NCI-H2227 treated with DMSO at 0.1 percent for 48 hours (cell line): ENCODE measurements around the gene MN1.
A peak's percentile ranks its signal among the peaks of the same experiment; 100 is the strongest.

Source experiments
- DNase-seq: peaks from one replicate; lab custom pipeline; 2025; lab: John Stamatoyannopoulos, UW

The MN1 gene

GRCh38 chr22:27825174-27825573 is 23.6 kb upstream of the MN1 start:
- no peak for DNase-seq

- no peak for DNase-seq
Observed at GRCh38 chr22:27823221-27823620, 21.7 kb upstream of the MN1 start.

DNA sequence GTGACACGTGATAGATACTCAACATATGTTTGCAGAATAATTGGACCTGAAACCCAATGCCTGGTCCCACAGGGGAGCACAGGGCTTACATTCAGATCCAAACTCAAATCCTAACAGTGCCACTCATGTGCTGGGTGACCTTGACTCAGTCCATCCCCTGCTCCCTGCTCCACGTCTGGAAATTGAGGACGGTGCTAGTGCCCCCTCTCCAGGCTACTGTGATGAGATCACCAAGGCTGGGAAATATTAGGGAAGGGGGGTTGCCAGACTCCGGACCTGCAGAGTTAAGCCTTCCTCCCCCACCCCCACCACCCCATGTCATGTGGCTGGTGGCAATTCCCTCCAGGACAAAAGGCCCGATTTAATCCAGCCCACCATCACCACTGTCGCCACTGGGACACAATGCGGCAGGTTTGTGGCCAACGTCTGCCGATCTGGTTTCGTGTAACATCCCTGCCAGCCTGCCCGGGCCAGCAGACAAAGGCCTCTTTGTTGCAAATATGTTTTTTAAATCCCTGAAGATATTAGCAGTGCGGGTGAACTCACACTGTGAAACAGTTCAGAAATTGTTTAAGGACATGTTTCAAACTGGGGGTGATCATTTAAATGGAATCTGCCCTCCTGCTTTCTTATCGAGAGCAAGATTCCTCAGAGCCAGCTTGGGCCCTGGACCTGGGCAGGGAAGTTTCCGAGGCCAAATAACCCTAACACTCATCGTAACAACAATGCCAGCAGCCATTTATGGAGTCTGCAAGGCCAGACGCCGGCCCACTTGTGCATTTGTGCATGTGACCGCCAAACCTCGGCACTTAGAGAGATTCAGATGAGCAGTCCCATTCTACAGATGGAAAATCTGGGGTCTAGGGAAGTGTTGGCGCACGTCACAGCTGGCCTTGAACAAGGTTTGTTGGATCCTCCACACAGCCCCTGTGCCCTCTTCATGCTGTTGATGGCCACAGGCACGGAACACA is 19.6 kb upstream of the MN1 start:
- no peak for DNase-seq

GRCh38 chr22:27816552-27816951 is 15.0 kb upstream of the MN1 start:
- no peak for DNase-seq

DNA sequence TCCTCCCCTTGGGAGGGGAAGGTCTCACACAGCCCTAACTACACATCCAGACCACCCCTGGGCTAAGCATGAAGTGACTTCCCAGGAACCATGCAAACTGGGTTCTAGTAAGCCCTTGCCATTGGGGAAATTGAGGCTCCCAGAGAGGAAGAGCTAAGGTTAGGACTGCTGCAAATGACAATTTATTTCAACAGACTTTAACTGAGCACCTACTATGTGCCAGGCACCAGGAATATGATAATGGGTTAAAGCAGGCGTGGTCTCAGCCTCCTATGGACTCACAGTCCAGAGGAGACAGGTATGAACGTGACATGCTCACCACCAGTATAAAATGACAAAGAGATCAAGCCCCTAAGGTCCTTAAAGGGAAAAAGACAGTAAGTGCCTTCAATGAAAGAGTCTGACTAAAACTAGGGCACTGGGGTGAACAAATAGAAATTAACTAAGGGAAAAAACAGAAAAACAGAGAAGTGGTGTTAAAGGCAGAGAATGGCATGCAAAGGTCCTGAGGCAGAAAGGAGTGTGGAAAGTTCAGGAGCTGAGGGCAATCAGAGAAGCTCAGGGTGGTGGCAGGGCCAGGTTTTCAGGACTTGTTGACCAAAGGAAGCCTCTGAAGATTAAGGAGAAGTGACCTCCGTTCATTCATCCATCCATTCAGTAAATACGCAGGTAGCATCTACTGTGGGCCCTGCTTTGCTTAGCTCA is 14.4 kb upstream of the MN1 start:
- no peak for DNase-seq

DNA sequence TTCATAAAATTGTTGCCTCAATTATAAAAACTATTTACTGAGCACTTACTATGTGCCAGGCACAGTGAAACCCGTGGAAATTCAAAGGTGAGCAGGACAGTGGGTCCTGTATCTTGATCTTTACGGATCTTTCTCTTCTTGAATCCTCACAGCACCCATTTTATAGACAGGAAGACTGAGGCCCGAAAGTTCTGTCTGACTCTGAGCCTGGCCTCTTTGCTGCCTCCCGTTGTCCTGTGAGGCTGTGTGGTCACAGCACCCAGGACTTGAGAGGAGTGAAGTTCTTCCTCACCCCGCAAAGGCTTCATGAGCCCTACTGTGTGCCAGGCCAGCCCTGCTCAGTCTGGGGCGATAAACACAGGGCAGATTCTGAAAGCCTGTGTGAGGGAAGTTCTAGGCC is 13.4 kb upstream of the MN1 start:
- DNase-seq: no peak

DNA sequence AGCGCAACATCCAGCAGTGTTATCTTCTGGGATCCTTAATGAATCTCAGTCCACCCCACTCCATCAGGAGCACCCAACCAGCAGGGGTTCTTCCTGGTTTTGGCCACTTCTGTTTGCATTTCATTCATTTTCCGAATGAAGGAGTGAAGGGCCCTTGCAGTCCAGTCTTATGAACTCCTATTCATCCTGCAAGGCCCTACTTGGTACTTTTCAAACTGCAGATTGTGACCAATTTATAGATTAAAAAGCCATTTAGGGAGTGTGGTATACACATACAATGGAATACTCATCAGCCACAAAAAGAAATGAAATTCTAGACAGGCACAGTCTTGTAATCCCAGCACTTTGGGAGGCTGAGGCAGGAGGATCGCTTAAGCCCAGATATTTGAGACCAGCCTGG is 10.2 kb upstream of the MN1 start:
- no peak for DNase-seq

DNA sequence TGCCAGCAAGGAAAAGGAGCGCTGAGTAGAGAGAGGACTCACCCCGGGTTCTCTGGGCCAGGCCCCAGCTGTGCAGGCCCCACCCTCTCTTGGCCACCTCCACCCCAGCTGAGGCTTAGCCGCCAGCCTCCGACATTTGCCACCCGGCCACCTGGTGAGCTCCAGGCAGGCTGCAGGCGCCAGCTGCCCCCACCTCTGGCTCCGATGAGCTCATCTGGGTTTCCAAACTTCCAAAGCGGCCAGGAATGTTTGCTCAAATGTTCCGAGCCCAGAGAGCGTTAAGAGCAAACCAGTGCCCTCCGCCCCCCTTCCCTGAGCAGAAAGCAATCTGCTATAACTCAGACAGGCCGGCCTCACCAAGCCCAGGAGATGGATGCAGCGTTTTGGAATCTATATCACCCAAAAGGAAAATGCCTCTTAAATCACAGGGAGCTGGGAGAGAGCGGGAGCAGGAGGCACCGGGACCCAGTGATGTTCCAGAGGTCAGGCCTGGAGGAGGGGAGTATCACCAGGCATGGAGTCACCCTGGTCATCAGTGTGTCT is 9.1 kb upstream of the MN1 start:
- DNase-seq: no peak

DNA sequence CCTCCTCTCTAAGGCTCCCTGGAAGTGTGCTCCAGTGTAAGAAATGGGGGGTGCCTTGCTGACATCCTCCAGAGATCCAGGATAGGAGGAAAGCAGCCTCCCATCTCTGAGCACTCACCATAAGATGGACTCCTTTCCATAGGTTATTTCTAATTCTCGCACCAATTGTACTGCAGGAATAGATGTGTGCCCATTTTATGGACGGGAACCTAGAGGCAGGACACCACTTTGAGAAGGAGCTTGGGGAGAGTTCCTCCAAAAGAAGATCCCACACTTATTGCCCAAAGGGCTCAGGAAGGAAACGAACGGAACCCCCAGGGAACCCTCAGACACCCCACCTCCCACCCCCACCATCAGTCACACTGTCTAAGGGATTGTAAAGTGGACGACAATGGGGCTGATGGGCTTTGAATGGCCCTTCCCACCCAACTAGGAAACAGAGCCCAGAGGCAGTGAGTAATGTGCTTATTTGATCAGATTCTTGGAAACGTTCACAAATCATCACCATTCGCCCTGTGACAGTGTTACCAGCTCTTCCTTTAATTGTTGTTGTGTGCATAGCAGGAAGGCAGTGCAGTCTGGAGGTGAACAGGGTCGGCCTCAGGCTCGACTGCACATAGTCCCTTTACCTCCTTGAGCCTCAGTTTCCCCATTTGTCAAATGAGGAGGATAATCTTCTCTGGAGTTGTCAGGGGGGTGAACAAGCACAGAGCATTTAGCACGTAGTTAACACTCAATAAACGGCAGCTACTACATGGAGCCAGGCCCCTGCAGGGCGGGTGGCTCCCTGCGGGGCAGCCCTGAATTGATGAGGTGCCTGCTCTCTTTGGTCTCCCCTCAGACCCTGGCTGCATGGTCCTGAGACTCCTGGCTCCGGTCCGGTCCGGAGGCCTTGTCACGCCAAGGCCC is 8.4 kb upstream of the MN1 start:
- no peak for DNase-seq

DNA sequence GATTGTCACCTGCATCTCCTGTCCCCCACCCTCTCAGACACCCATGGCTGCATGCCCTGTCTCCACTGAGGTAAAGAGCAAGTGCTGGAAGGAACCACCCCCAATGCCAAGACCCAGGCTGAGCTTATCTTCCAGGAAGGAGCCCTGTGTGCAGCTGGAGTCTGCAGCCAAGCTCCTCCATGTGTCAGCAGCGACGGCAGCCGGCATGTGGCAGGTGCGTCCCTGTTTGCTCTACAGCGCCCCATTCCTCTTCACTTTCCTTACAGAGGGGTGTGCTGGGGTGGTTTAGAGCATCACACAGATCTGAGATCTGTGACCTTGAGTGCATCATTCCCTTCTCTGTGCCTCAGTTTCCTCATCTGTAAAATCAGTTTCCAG is 7.7 kb upstream of the MN1 start:
- no peak for DNase-seq

DNA sequence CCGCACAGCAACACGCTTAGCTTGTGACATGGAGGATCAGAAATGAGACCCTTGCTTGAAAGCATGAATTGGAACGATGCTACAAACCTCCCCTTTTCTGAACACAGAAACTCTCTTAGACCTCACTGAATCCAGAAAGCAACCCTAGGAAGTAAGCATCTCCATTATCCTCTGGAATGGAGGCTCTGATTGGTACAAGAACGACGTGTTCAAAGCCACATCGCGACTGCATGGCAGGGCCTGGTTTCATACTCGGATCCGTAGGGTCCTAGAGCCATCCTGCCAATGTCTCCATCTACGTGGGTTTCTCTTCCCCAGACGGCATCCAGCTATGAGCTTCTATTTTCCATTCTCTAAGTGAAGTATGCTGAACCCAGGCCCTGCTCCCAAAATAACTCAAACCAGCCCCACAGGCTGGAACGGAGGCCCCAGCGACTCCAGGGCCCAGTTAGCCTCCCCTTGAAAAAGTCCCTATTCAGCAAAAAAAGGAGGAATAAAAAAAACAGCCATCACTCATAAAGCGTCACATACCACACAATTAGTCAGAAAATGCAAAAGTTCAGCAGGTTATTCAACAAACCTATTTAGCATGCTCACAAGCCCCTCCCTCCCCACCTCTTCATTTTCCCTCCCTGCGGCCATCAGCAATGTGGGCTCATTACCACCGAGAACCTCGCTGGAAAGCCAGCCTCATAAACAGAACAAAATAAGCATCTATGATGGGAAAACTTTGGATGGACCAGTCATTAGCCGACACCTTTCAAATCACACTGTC is 7.1 kb upstream of the MN1 start:
- no peak for DNase-seq

DNA sequence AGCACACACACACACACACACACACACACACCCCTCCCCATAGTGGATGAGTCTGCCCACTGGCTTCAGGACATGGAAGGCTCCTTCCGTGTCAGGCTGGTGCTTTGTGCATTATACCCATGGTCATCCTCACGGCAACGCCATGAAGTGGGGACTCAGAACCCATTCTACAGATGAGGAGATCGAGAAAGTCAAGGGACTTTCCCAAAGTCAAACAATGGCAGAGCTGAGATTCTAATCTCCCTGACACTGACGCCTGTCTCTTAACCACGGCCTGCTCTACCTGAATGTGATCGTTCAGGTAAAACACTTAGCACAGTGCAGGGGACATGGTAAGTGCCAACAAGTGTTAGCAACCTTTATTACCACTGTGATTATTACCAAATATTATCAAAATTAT is 4.3 kb upstream of the MN1 start:
- DNase-seq: no peak

- peak; percentile 23 for DNase-seq
Observed at GRCh38 chr22:27804470-27805297, 3.1 kb upstream of the MN1 start.

DNA sequence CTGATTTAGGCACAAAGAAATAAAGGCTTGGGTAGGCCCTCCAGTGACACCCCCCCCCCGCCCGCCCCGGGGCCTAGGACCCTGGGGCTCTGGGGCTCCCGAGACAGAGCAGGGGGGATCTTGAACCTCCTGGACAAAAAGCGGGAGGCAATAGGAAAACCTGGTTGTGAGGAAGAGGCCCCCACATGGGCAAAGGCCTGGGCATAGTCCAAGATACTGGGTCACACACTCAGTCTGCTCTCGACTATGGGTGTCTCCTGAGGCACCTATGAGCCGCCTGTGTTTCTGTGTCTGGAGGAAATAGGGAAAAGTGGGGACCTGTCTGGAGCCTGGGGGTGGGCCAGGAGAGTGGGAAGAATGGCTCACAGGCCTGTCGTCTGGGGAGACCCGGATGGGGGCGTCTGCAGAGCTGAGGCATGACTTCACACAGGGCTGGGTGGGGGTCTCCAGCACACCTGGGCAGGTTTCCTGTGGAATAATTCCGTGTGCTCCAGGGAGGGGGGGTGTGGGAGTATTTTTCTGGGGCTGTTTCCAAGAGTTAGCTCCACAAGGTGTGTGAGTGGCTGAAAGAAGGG is 2.4 kb upstream of the MN1 start:
- no peak for DNase-seq

- no peak for DNase-seq
Observed at GRCh38 chr22:27802346-27803073, 954 bp upstream of the MN1 start.

- no peak for DNase-seq
Observed at GRCh38 chr22:27801202-27801615, 347 bp downstream of the MN1 start.

DNA sequence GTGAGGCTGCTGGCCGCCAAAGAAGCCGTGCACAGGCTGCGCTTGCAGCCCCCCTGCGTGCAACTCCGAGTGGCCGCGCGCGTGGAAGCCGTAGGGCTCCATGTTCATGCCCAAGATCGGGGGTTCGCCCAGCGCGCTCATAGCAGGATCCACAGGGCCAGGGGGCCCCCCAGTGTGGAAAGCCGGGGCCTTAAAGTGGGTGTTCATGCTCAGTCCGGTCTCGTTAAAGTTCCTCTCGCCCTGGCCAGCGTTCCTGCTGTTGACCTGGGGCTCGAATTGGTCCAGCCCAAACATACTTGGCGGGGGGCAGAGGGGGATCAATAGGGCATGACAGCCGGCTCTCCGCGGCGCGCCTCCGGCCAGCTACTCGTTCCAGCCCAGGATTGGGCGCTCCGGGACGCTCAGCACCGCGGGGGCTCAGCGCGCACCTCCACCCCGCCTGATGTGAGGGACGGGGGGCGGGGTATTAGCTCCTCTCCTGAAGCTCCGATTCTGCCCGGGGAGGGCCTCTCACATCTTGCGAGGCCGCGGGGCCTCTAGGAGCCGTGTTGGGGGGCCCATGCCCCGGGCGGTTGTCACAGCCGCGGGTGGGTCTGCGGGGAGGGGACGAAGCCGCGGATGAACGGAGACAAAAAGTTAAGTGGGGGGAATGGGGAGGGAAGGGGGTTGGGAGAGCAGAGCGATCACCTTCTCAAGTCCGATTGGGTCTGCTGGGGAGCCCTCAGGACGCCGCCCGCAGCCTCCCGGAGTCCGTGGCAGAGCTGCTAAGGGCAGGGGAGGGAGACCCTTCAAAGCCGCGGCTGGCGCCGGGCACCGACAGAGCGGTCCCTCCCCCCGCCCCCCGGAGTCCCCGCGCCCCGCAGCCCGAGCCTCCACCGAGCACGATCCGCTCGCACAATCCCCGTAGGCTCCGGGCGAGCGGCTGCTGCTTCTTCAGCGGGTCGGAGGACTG is 1.0 kb downstream of the MN1 start:
- DNase-seq: no peak

DNA sequence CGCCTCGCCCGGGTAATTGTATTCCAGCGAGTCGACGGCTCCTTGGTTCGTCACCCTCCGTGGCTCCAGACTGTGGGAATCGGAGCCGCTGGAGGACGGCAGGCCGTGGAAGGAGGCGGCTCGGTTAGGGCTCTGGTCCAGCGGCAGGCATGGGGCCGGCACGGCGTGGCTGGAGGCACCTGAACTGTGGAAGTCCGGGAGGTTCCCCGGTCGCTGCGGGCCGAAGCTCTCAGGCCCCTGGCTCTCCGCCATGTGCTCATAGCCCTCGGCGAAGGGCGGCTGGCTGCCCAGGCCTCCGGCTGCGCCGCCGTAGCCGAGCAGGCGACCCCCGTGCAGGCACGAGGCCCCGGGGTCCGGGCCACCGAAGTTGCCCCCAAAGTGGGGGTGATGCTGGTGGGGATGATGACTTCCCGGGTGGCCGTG is 1.7 kb downstream of the MN1 start:
- no peak for DNase-seq
